NCI-H2171 (cell line): ENCODE measurements around the gene NOX5.
"Not testable (repeated sequence)": the region's sequence is repeated elsewhere in the genome, so short reads cannot be mapped to it uniquely, and the experiment has no call there.

Experiments used
- DNase-seq: peaks from one replicate; lab custom pipeline; 2025; lab: John Stamatoyannopoulos, UW

Gene NOX5, protein sequence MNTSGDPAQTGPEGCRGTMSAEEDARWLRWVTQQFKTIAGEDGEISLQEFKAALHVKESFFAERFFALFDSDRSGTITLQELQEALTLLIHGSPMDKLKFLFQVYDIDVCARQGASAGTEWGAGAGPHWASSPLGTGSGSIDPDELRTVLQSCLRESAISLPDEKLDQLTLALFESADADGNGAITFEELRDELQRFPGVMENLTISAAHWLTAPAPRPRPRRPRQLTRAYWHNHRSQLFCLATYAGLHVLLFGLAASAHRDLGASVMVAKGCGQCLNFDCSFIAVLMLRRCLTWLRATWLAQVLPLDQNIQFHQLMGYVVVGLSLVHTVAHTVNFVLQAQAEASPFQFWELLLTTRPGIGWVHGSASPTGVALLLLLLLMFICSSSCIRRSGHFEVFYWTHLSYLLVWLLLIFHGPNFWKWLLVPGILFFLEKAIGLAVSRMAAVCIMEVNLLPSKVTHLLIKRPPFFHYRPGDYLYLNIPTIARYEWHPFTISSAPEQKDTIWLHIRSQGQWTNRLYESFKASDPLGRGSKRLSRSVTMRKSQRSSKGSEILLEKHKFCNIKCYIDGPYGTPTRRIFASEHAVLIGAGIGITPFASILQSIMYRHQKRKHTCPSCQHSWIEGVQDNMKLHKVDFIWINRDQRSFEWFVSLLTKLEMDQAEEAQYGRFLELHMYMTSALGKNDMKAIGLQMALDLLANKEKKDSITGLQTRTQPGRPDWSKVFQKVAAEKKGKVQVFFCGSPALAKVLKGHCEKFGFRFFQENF

DNA sequence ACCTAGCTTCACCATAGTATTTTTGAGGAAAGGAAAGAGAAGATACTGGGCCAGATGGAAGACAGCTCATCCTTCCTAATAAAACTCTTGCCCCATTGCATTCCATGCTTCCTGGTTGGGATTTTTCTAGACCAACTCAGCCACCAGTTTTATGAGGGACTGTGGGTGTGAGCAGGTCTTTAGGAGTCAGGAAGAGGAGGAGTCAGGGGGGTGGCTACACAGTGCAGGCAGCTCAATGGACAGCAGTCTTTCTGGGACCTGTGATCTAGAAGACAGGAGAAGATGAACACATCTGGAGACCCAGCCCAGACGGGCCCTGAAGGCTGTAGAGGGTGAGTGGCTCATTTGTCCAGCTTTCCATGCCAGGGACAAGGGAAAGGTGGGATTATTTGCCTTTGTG is at the start of gene NOX5:
Gene NOX5, plus strand, starts transcription at position 242 of the 400 bp plus-strand sequence. Its CDS starts 41 bp downstream, at position 283.
- no peak for DNase-seq

DNA sequence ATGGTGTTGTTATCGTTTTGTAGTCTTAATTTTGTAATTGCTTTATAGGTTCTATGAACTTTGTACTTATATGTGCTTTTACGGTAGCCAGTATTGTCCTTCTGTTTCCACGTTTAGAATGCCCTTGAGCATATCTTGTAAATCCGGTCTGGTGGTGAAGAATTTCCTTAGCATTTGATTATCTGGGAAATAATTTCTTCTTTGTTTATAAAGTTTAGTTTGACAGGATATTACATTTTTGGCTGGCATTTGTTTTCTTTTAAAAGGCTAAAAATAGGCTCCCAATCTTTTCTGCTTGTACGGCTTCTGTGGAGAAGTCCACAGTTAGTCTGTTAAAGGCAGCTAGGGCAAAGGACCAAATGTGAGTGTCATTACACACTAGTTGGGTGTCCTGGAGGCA is 47.5 kb upstream of the NOX5 start:
- DNase-seq = no peak

DNA sequence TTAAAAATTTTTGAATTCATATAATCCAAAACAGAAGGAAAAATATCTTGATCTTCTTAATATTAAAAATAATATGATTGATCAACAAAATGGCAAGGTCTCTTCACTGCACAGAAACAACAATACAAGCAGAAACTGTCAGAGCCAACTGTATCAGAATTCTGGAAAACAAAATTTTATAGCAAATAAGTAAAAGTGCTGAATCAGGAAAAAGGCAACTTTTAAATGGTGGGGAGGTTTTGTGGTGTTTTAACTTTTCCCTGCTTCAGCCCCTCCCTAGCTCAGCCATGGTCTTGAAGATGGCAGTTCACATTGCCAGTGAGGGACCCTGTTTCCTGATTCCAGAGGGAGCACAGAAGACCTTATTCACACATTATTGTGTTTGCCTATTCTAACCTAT is 46.5 kb upstream of the NOX5 start:
- DNase-seq = no peak

DNA sequence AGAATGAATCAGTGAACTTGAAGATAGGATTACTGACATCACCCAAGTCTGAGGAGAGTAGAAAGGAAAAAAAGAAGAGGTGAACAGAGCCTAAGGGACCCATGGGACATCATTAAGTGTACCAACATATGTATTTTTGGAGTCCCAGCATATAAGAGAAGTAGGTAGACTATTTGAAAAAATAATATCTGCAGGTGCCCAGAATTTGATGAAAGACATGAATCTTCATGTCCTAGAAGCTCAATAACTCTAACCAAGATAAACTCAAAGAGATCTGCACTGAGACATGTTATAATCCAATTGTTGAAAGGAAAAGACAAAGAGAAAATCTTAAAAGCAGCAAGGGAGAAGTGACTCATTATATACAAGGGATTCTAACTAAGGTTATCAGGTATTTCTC is 45.2 kb upstream of the NOX5 start:
- DNase-seq = no peak

DNA sequence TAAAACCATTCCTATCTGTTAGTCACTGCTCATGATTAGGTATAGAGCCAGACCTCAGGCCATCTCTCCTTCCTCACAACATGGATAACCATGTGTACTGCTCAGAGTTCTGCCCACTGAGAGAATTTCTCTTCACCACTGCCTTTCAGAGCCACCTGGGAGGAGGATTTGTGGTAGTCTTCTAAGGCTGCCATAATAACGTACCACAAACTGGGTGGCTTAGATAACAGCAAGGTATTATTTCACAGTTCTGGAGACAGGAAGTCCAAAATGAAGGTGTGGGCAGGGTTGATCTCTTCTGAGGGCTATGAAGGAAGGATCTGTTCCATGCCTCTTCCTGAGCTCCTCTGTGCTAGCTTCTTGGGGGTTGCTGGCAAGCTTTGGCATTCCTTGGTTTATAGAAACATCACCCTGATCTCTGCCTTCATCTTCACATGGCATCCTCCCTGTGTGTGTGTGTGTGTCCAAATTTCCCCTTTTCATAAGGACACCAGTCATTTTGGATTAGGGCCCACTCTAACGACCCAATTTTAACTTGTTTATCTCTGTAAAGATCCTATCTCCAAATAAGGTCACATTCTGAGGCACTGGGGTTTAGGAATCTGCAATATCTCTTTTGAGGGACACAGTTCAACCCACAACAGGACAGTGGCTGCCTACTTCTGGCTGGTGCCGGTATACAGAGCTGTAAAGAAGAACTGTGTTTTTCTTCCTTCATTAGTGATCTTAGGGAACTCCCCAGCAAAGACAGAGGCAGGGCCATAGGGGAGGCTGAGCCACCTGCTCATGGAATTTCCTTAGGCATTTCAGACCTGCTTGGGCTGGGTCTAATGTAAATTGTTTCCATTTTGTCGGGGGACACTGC is 42.1 kb upstream of the NOX5 start:
- no peak for DNase-seq

DNA sequence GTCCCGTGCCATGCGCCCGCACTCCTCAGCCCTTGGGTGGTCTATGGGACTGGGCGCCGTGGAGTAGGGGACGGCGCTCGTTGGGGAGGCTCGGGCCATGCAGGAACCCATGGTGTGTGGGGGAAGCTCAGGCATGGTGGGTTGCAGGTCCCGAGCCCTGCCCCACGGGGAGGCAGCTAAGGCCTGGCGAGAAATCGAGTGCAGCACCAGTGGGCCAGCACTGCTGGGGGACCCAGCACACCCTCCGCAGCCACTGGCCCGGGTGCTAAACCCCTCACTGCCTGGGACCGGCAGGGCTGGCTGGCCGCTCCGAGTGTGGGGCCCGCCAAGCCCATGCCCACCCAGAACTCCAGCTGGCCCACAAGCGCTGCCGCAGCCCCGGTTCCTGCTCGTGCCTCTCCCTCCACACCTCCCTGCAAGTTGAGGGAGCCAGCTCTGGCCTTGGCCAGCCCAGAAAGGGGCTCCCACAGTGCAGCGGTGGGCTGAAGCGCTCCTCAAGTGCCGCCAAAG is 38.8 kb upstream of the NOX5 start:
- not testable (repeated sequence) for DNase-seq

DNA sequence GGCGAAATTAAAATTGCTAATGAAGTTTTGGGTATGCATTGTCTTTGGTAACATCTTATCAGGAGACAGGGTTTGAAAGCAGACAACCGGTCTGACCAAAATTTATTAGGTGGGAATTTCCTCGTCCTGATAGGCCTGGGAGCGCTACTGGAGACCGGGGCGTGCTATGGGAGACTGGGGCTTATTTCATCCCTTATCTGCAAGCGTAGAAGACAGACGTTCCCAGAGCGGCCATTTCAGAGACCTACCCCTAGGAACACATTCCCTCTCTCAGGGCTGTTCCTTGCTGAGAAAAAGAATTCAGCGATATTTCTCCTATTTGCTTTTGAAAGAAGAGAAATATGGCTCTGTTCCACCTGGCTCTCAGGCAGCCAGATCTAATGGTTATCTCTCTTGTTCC is 37.1 kb upstream of the NOX5 start:
- not testable (repeated sequence) for DNase-seq

DNA sequence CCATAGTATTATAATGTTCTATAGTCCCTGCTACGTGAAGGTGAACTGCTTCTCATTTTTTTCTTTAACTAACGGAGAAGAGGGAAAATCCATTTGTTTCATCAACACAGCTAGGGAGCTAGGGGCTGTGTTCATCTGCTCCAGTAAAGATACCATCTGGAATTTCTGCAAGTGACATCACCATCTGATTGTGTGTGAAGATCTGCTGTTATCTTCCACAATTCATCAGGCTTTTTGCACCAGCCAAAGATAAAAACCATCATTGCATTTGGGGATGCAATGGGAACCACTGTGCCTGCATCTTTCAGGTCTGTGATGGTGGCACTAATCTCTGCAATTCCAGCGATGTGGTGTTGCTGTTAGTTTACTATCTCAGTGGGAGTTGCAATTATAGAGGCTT is 35.5 kb upstream of the NOX5 start:
- no peak for DNase-seq

DNA sequence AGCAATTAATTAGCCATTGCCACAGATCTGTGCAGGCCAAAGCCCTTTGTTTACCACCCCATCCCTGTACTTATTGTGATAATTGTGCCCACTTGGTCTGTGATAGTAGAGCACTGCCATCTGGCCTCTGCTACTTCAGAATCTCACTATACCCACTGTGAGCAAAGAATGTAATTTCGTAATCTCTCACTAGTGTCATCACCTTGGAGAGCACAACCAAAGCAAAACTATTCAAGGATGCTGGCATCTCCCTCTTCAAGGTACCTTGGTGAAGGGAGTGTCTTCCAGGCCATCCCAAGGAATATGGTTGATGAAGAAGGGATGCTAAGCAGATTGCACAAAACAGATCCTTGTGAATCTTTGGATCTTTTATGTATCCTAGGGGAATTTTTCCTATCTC is 34.7 kb upstream of the NOX5 start:
- no peak for DNase-seq

DNA sequence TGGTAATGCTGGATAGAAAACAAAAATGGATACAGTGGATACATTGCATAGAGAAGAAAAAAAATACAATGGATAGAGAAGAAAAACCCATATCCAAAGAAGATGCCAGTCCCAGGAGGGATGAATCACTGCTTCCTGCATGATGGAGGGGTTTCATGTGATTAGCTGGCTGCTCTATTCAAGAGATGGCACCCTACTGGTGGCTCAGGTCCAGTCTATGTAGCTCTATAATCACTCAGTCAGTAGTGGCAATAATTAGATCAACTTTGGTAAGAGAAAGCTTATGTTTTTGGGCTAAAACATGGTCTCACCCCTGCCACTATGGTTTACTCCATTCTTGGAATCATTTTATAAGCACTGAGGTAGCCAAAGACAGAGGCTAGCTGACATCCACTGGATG is 33.7 kb upstream of the NOX5 start:
- DNase-seq = no peak

DNA sequence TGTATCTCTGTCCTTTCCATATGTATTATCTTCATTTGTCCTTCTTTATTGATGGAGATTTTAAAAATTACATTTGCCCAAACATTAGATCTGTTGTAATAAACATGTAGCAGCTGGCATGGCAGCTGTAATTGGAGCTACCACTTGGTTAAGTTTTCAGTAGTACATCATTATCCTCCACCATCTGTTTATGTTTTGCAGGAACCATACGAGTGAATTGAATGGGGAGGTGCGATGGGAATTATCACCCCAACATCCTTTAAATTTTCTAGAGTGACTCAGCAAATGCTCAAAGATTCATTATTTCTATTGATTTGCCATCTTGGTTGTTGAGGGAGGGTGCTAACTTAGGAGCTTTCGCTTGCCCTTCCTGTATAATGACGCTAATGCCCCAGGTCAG is 32.6 kb upstream of the NOX5 start:
- DNase-seq = peak; percentile 93

DNA sequence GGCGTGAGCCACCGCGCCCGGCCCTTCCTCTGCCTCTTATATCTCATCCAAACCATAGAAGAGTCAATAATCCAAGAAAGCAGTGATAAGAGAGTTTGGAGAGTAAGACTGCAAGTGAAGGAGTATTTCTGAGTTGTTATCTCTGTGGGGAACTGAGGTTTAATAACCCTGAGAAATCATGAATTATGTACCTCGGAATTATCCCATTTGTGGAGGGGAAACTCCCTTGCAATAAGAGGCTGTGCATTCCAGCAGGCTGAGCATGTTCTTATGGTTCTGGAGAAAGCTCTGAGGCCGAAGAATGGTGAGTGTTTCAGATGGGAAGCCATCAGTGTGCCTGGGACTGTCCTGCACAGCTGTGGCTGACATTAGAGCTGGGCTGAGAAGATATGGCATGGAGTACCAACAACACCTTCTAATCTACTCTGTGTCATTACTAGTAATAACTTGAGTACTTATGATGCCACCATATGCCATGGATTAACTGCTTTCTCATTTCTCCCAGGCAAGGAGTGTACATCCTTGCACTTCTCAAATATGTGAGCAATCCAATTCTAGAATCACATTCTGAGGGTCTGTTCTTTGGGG is 31.4 kb upstream of the NOX5 start:
- DNase-seq = no peak

DNA sequence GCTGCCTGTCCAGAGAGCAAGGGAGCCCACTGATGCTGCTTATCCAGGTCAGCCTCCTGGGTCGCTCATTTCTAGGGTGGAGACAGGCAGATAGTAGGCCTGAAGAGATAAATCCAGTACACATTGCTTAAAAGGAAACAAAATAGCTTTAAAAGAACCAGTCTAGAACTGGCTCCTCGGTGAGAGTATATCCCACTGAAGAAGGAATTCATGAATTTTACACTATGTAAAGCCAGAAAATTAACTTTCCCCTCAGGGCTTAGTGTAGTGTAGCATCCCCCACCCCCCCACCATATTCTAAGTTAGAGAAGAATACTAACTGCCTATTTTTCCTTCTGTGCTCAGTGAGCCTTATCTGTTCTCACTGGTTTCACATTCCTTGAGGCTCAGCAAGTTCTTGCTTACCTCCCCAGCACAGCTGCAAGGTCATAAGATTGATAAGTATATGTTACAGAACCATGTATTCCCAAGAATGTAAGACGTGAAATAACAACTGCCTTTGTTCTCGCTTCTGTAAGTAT is 30.5 kb upstream of the NOX5 start:
- no peak for DNase-seq

DNA sequence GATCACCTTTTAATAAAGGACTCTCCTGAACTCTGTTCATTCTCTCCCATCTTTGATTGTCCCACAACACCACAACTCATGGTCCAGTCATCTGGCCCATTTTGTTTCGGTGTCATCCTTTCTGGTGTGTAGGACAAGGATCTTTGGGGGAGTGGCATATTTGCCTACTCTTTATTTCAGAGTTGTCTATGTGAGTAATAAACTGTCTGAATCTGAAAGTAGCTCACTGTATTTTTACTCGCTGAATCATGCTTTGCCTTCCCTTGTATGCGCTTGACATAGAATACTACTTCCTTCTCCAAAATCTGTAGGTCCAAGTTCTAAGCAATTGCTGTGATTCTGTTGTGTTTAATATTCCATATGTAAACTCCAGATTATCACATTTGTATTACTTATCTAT is 29.9 kb upstream of the NOX5 start:
- DNase-seq = no peak

DNA sequence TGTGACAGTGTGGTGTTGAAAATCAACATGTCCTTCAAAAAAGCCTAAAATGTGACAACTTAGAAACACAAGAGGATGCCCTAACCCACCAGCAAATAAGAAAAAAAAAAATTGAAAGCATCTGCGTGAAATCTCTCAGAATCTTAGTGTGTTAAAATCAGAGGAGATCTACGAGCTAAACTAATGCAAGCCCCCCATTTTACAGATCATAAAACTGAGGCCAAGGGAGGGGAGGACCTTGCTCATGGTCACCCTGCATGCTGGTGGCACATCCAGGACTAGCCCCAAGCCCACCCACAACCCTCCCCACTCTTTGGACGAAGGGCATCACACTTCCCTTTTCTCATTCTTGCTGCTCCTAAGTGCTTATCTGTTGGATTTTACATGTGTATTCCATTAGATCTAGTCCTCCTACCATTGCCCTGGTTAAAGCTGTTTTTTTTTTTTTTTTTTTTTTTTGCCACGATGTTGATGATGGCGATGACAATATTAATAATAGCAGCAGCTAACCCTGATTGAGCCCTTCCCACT is 29.1 kb upstream of the NOX5 start:
- DNase-seq = no peak

DNA sequence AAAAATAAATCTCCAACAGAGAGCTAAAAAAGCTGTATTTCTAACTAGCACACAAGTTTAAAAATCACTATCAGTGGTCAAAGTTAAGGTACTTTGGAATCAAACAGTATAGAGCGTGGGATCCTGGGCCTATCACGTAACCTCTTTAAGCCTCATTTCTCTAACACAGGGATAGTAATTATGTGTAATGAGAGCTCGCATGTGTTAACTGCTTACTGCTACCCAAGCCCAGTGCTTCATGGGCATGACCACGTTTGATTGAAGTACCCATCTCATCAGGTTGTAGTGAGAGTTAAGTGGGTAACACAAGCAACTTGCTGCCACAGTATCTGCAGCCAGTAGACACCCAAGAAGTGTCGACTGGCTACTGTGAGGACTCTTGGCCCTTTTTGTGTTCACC is 28.2 kb upstream of the NOX5 start:
- no peak for DNase-seq

DNA sequence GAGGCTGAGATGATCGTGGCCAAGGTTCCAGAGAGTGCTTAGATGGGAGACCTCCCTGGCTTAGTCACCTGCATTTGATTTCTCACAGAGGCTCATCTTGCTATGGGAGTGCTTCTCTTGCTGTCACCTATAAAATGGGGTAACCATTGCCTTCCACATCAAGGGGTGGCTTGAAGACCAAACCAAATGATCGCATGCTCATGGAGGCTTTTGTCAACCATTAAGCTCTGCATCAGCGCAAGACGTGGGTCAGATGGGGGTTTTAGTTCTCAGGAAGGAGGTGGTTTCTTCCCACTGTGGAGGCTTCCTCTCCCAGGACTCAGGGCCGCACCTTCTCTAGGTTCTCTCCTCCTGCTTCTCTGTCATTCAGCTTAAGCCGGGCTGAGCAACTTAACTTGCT is 27.4 kb upstream of the NOX5 start:
- no peak for DNase-seq

DNA sequence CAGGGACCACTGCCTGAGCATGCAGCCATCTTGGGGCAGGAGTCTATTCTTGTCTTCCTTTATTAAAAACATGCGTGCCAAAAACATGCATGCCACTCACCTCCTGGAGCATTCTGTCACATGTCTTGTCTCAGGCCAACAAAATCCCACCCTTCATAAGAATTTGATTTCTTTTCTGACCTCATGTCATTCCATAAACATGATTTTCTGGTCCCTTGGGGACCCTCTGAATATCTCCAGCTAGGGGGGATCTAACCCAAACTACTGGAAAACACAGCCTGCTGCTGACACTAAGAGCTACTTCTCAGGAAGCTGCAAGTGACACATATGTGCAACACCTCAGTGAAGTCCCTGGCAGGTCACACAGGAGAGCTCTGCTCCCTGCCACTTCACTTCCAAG is 26.8 kb upstream of the NOX5 start:
- DNase-seq = no peak

DNA sequence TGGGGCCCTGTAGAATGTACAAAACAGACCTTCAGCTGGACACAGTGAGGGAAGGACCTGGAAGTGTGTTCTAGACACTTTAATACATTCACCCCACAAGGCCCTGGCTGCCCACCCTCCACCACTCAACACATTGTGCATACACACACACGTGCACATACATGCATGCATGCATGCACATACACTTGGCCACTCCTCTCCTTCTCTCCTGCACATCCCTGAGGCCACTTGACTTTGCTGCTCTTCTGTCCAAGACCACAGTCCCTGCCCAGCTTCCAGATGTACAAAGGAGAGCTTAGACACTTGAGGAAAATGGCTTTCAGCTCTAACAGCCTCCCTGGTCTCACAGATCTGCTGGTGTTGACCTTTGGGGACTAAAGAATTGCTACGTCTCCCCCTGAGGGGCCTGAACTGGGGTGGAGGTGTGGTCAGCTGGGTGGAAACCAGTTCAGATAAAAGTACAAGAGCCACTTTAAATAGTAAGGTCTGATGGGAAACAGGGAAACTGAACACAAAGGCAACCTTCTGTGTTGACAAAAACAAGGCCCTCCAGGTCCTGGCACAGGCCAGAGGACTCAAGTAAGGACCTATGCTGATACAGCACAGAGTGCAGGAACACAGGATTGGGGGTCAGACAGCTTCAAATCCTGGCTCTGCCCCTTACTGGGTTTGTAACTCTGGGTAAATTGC is 24.8 kb upstream of the NOX5 start:
- no peak for DNase-seq

DNA sequence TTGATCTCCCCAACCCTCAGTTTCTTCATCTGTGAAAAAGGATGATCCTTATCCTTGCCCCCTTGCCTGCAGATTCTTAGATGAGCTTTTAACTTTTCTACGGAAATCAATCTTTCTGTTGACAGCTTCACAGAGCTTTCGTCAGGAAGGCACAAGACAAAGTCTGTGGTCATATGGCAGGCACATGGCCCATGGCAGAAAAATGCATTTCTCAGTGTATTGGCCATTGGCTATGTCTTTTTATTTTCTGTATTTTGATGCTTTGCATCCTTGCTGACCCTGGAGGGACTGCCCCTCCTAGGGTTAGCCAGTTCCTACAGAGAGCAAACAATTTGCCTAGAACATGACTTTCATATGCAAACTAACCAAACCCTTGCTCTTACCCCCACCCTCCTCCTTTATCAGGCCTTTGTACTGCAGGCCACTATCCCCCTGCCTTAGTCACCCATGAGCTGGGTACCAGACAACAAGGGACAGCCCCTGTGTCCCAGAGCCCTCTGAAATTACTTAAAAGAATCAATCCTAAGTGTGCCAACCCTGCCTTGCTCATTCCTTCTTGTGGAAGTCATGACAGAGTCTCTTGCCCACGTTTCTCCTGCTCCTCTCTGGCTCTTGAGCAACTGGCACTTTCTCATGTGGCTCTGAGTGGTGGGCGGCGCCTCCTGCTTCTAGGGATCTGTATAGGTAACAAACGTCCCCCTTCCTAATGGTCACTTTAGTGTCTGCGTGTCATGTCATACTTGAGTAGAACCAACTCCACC is 24.1 kb upstream of the NOX5 start:
- no peak for DNase-seq
